Kidney (tissue), 14 donors: ENCODE data around the gene TIAM2. TPM values are rescaled to one million over a fixed set of nuclear protein-coding genes. Genes with fewer than 3 reads are reported as not detected.

ENCODE experiments used
- DNase-seq, 5 donors: peaks; one replicate each; pipeline ENCODE4 v3.0.0-alpha.2; 2013 to 2020
- FAIRE-seq: peaks from 2 replicates; lab custom pipeline; 2012; peaks lifted over from hg19 to GRCh38; lab: Jason Lieb, UNC
- H3K27ac ChIP-seq, 2 donors: one replicate each; pipeline ENCODE4 v1.7.0; 2013; ENCODE audit warnings: low read depth in 2 of 2, low read length in 2 of 2, inconsistent platforms in 1 of 2
- H3K27me3 ChIP-seq: one replicate; pipeline ENCODE4 v1.7.1; 2013; ENCODE audit warnings: low read length, inconsistent platforms; ENCODE audit not compliant: control insufficient read depth, insufficient read depth
- H3K36me3 ChIP-seq, 3 donors: one replicate each; pipeline versions ENCODE4 v1.7.0 to v1.7.1; 2013; ENCODE audit warnings: low read length in 3 of 3, control low read depth in 1 of 3, inconsistent platforms in 1 of 3; ENCODE audit not compliant: insufficient read depth in 3 of 3, control insufficient read depth in 2 of 3
- H3K4me1 ChIP-seq, 3 donors: one replicate each; pipeline versions ENCODE4 v1.7.0 to v1.7.1; 2013; ENCODE audit warnings: low read length in 3 of 3, inconsistent platforms in 1 of 3, low read depth in 1 of 3; ENCODE audit not compliant: control insufficient read depth in 2 of 3, insufficient read depth in 2 of 3
- H3K4me3 ChIP-seq, 3 donors: one replicate each; pipeline versions ENCODE4 v1.7.0 to v1.8.1; 2013; ENCODE audit warnings: low read length in 3 of 3, control low read depth in 1 of 3, inconsistent platforms in 1 of 3
- H3K9ac ChIP-seq, 3 donors: one replicate each; pipeline versions ENCODE4 v1.7.0 to v1.7.1; 2013; ENCODE audit warnings: low read length in 3 of 3, control low read depth in 1 of 3, inconsistent platforms in 1 of 3
- H3K9me3 ChIP-seq, 3 donors: one replicate each; pipeline versions ENCODE4 v1.7.0 to v1.7.1; 2013; ENCODE audit warnings: low read length in 3 of 3, control low read depth in 1 of 3, inconsistent platforms in 1 of 3; ENCODE audit not compliant: control insufficient read depth in 2 of 3, insufficient read depth in 1 of 3
- intact Hi-C: fragments of 100-400 bp; cut with DNase I; formaldehyde crosslinking; loops from one replicate; pipeline ENCODE4 v1.11.1; 2022
- polyA plus RNA-seq: library from polyadenylated mRNA; stranded (reverse); fragments of 350-450 nt; fragmentation: Illumina TruSeq; extraction: RNeasy Lipid Tissue Mini Kit (QIAGEN cat#74804); gene quantifications from one replicate; pipeline ENCODE4 v1.2.3, GENCODE V29; 2014; ENCODE audit warnings: low read depth, low replicate concordance; ENCODE audit not compliant: insufficient read depth
- total RNA-seq: library from RNA; stranded (reverse); fragmentation: NEBNext Ultra II Directional; extraction: Animal tissue kit (Norgen Biotek cat#: 25700); gene quantifications from one replicate; pipeline ENCODE4 v1.2.1, GENCODE V29; 2021
- TF ChIP-seq, protein P1 (sequence below): IDR thresholded peaks from 3 replicates; pipeline ENCODE4 v1.5.1; 2012; ENCODE audit warnings: mild to moderate bottlenecking, moderate library complexity, borderline replicate concordance; ENCODE audit not compliant: insufficient read depth; ENCODE audit errors: extremely low read depth
- donor health status: control.
- donor health status: control.
- donor health status: control.
- donor health status: control.
- donor health status: control.
- donor health status: DM: yes; HTN: yes; CAD: no.
- donor health status: Normal renal cell carcinoma (clear cell type).

TIAM2 gene
- total and polyA plus RNA-seq, 2 donors from 2014 or later: 6.8 to 7.6 TPM

DNA sequence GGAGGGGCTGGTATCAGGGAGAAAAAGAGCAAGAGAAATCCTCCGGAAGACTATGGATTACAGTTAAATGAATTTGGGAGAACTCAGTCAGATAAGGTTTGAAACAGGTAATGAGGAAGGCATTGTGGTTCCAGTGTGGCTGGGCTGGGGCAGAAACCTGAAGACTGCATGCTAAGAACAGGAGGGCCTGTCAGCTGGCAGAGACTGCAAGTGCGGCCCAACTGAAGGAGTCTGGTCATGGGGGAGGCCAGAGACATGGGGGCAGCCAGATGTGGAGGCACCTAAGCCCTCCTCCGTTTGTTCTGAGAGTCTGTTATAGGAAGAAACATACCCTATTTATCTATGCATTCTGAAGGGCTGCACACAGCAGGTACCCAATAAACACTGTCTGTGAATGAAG lies 302.6 kb downstream of the TIAM2 start:
- FAIRE-seq: no peak

DNA sequence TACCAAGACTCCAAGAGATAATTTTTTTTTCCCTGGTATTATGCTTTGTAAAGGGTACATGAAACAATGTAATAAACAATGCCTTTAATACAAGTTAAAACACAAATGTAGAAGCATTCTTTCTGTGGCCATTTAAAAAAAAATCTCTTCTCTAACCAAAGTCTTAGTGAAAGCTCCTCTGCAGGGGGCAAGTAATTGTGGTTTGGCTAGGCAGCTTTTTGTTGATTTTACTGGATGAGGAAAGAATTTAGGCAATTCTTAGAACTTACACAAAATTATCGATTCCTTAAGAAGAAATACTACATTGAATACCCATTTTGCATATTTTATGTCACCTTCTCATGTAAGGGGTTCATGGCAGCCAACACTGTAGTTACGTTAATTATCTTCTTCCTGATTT lies 306.8 kb downstream of the TIAM2 start:
- FAIRE-seq (no peak), DNase-seq (no peak)
- Histone ChIP-seq H3K27ac (no peak overlapping the region), H3K9me3 (no peaks in the 10 kb centered on the region), H3K36me3 (peaks cover 0 to 5% (median 3%) of the 10 kb centered on the region in 3 donors), H3K4me1 (no peaks in the 10 kb centered on the region), H3K4me3 (no peak overlapping the region), H3K9ac (no peak overlapping the region), H3K27me3 (no peaks in the 10 kb centered on the region)
- TF ChIP-seq, protein P1, sequence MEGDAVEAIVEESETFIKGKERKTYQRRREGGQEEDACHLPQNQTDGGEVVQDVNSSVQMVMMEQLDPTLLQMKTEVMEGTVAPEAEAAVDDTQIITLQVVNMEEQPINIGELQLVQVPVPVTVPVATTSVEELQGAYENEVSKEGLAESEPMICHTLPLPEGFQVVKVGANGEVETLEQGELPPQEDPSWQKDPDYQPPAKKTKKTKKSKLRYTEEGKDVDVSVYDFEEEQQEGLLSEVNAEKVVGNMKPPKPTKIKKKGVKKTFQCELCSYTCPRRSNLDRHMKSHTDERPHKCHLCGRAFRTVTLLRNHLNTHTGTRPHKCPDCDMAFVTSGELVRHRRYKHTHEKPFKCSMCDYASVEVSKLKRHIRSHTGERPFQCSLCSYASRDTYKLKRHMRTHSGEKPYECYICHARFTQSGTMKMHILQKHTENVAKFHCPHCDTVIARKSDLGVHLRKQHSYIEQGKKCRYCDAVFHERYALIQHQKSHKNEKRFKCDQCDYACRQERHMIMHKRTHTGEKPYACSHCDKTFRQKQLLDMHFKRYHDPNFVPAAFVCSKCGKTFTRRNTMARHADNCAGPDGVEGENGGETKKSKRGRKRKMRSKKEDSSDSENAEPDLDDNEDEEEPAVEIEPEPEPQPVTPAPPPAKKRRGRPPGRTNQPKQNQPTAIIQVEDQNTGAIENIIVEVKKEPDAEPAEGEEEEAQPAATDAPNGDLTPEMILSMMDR: no peak
- intact Hi-C loops: no loop called here

More for the DNA sequence above, 302.6 kb downstream of the TIAM2 start:
- Histone ChIP-seq H3K9ac (no peak overlapping the region), H3K27ac (no peak overlapping the region), H3K9me3 (no peaks in the 10 kb centered on the region), H3K36me3 (peaks cover under 1 to 7% (median 3%) of the 10 kb centered on the region in 3 donors), H3K4me1 (no peaks in the 10 kb centered on the region), H3K27me3 (no peaks in the 10 kb centered on the region), H3K4me3 (no peak overlapping the region)
- DNase-seq: no peak
- intact Hi-C loops: no loop called here
- TF ChIP-seq, protein P1: no peak

DNA sequence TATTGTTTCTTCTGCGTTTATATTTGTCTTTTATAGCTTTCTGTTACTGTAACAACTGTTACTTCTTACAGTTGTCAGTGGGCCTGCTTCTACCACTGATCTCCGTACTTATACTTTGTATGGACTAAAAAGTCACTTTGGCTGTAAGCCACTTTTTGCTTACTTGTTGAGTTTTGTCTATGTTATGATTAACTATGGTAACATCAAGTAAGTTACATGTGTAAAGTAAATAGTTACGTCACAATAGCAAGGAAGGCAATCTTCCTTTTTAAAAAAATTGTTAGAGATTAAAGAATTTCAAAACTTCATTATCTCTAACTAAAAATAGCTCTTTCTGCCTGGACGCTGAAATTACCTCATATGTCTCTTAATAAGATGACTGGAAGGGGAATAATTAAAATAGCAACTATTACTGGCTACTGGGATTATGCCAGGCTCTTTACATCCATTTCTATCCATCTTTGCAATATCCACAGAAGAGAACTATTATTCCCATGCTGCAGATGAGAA lies 308.3 kb downstream of the TIAM2 start:
- no peak for FAIRE-seq
- intact Hi-C loops: no loop called here
- Histone ChIP-seq H3K4me3 (no peak overlapping the region), H3K4me1 (no peaks in the 10 kb centered on the region), H3K27ac (no peak overlapping the region), H3K9me3 (no peaks in the 10 kb centered on the region), H3K36me3 (peaks cover under 1 to 7% (median 5%) of the 10 kb centered on the region in 3 donors), H3K9ac (no peak overlapping the region), H3K27me3 (no peaks in the 10 kb centered on the region)
- TF ChIP-seq, protein P1: no peak
- no peak for DNase-seq

DNA sequence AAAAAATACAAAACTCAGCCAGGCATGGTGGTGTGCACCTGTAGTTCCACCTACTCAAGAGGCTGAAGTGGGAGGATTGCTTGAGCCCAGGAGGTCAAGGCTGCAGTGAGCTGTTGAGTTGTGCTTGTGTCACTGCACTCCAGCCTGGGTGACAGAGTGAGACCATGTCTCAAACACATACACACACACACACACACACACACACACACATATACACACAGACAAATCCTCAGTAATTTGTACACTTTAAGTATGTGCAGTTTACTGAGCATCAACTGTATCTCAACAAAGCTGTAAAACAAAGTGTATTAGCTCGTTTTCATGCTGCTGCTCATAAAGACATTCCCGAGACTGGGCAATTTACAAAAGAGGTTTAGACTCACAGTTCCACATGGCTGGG lies 311.8 kb downstream of the TIAM2 start:
- TF ChIP-seq, protein P1: no peak
- DNase-seq (no peak), FAIRE-seq (no peak)
- Histone ChIP-seq H3K9me3 (no peaks in the 10 kb centered on the region), H3K27ac (no peak overlapping the region), H3K27me3 (no peaks in the 10 kb centered on the region), H3K9ac (no peak overlapping the region), H3K4me1 (no peaks in the 10 kb centered on the region), H3K4me3 (no peak overlapping the region), H3K36me3 (peaks cover 4 to 7% (median 5%) of the 10 kb centered on the region in 3 donors)
- intact Hi-C loops: no loop called here
